Activated CD4-positive, alpha-beta T cell treated with anti-CD3 and anti-CD28 coated beads for 48 hours (primary cell): ENCODE data around the gene PPP1R1B.

Experiments used
- DNase-seq: peaks from one replicate; pipeline ENCODE4 v3.0.0-alpha.2; 2020

PPP1R1B gene

GRCh38 chr17:39635614-39636176, 8.9 kb downstream of the PPP1R1B start:
- peak; percentile 15 for DNase-seq

GRCh38 chr17:39636587-39636926, 9.8 kb downstream of the PPP1R1B start:
- peak; percentile 13 for DNase-seq

DNA sequence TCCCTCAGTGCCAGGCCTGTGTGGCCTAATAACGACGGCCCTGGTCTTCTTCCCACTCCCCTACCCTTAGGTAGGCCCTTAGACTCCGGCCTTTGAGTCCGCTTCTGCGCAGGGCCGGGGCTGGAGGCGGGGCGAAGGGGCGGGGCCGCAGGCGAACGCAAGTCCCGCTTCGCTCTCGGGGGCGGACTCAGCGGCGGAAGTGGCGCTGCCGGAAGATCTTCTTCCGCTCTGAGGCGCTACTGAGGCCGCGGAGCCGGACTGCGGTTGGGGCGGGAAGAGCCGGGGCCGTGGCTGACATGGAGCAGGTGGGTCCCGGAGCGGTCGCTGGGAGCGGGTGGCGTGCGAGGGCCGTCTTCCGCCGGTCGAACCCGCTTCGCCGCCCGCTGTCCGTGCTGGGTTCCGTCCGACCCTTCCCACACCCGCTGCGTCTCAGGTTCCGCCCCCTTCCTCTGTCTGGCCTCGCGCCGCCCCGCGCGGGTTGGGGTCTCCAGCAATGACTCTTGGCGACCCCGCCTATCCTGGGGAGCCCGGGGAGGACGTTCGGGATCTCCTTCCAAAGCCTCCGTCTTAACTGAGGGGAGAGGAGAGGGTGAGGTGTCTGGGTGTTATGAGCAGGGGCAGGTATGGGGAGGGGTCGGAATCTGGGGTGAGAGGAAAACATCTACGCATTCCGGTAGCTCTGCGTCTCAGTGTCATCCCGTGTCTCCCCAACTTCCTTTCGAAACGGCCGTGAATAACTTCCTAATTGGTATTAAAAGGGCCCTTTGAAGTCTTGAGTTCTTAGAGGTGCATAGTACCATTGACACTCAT, 10.4 kb downstream of the PPP1R1B start, which contains the start of gene STARD3:
Gene STARD3 (plus strand): TSS at position 218 of the 810 bp plus-strand sequence. CDS start 16,388 bp downstream, outside the sequence.
- peak; percentile 94 for DNase-seq

- DNase-seq = no peak
Measured at GRCh38 chr17:39638317-39638716, 11.6 kb downstream of the PPP1R1B start.

GRCh38 chr17:39639043-39639442, 12.3 kb downstream of the PPP1R1B start:
- DNase-seq = no peak

DNA sequence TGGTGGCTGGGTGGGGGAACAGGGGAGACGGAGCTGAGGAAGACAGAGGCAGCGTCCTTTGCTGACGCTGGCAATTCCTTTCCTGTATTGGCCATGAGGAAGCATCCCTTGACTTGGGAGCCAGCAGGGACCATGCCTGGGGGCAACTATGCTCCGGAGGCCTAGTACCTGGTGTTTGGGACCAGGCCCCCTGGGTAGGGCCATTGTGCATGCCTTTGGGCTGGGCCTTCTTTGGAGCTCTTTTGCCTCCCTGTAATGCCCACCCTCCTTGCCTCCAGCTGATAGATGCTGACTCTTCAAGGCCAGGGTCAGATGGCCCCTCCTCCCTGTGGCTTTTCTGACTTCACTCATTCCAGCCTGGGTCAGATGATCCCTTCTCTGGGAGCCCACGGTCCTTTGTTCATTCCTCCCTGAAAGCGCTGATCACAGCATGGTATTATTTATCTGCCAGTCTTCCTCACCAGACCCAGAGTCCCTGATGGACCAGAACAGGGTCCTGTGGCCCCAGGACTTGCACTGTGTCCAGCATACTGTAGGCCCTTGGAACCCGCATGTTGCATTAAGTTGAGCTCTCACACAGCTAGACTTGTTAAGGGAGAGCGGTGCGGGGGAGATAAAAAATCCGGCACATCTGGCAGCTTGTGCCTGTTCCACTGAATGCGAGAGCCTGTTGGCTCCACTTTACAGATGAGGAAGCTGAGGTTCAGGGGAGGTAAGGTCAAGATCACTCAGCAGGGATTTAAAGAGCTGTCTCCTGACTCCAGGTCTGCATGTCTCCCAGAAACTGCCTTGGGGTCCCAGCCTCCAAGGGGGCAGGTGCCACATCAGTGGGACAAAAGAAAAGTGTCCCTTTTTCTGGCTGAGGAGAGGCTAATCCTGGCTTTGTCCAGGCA, 13.1 kb downstream of the PPP1R1B start:
- no peak for DNase-seq

DNA sequence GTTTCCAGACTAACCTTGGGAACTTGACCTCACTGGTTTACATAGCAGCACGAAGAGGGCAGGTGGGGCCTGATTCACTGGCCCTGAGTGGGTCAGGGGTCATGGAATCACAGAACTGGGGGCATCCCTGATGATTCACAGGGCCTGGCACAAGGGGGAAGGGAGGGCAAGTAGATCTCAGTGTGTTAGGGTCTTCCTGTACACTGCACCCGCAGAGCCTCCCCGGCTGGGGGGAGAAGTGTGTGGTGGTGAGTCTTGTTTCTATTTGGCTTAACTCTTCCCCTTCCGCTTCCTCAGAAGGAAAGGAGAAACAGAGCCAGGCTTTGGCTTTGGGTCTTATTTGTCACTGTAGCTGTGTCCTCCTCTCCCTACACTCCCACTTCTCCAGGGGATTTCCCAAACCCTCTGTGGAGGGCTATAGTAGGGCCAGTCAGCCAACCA, 13.9 kb downstream of the PPP1R1B start:
- no peak for DNase-seq

DNA sequence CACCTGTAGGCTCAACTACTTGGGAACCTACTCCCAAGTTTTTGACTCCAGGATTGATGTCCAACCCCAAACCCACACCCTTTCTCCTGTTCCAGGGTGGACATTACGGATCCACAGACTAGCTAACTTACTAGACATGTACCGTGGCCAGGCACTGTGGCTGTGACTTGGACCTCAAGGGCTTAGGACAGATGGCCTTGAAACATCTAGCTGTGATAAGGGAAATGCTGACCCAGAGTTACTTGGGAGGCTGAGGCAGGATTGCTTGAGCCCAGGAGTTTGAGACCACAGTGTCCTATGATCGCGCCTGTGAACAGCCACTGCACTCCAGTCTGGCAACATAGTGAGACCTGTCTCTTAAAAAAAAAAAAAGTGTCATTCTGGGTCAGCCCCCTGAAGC, 14.3 kb downstream of the PPP1R1B start:
- no peak for DNase-seq

DNA sequence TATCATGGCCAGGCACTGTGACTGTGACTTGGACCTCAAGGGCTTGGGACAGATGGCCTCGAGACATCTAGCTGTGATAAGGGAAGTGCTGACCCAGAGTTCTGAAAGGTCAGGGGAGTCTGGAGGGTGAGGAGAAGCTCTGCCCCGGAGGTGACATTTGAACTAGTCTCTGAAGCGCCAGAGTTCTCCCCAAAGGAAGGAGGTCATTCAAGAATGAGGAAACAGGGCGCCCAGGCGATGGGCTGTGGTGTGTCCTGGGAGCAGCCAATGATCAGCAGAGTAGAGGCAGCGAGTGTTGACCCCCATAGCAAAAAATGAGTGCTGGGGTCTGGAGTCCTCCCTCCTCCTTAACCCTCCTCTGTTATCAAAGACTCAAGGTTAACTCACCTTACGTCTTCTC, 15.1 kb downstream of the PPP1R1B start:
- no peak for DNase-seq

GRCh38 chr17:39642291-39643074, 15.7 kb downstream of the PPP1R1B start:
- DNase-seq = no peak

DNA sequence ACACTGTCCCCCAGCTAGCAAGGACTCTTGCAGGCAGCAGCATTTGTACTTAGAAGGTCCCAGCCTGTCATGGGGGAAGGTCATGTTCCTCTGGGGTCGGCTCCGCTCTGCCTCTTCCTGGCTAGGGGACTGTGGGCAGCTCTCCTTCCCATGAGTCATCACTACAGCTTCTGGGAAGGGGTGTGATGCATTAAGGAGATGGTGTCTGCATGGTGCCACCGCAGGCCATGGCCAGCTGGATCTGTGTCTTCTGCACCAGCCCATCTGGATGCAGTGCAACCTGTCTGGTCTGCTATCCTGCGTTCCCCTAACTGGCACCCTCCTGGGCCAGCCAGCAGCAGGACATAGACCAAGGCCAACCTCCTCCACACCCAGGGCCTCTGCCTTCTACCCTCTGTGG, 16.5 kb downstream of the PPP1R1B start:
- DNase-seq = no peak

- no peak for DNase-seq
Measured at GRCh38 chr17:39647256-39647655, 20.5 kb downstream of the PPP1R1B start.

DNA sequence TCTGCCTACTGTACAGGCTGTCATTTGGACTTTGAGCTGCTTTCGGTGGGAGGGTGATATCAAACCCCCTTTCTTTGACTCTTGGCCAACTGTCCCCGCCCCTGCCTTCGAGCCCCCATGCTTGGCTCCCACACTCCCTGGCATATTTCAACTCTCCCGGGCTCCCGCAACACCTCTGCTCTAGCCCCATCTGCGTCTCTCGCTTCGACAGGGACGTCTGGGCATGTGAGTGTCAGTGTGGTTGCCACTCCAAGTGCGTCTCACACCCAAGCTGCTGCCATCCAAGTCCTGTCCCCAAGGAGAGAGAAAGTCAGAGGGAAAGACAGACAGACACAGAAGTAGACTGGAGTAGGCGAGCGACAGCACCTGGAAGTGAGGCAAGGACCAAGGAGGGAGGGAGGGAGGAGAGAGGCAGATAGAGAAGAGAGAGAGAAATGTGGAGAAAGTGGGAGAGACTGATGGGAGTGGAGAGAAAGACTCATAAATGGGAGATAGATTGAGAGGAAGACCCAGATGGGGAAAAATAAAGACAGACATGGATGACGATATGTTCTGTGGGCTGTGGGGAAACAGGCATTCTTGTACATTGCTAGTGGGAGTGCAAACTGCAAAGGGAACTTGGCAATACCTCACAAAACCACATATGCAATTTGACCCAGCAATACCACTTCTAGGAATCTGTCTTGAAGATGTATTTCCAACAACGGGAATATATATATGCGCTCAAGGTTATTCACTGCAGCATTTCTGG, 22.0 kb downstream of the PPP1R1B start:
- no peak for DNase-seq

DNA sequence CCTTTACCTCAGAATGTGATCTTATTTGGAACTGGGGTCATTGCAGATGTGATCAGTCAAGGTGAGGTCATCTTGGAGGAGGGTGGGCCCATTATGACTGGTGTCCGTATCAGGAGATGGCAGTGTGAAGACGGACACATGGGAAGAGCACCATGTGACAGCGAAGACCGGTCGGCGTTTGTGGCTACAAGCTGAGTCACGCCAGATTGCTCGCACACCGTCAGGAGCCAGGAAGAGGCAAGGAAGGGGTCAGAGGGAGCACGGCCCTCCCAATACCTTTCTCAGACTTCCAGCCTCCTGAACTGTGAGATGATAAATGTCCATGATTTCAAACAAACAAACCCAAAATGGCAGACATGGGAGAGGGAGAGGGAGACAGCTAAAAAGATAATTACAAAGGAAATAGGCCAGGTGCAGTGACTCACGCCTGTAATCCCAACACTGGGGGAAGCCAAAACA, 23.4 kb downstream of the PPP1R1B start:
- DNase-seq = no peak

DNA sequence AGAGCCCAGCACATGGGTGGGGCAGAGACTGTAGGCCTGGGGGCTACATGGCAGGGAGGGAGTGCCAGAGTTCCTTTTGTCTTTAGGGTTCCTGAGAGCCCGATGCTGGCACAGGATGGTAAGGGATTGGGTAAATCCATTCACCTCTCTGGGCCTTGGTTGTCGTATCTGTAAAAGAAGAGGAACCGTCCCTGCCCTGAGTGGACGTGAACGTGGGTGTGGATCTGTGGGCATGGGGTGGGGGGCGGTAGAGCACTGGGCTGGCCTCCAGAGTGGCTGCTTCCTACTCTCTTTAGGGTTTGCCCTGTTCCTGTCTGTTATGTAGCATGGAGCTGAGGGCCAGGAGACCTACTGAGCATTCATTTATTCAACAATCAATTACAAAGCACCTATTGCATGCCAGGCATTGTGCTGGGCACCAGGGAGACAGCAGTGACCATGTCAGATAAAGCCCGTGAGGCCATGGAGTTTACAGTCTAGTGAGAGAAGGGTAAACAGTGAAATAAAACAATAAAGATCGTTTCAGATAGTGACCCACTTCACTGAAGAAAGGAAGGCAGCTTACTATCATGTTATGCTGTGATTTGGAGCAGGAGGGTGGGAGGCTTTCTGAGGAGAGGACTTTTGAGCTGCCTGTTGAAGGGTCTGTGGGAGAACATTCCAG, 25.3 kb downstream of the PPP1R1B start:
- DNase-seq = no peak

GRCh38 chr17:39652587-39653315, 26.0 kb downstream of the PPP1R1B start:
- no peak for DNase-seq

DNA sequence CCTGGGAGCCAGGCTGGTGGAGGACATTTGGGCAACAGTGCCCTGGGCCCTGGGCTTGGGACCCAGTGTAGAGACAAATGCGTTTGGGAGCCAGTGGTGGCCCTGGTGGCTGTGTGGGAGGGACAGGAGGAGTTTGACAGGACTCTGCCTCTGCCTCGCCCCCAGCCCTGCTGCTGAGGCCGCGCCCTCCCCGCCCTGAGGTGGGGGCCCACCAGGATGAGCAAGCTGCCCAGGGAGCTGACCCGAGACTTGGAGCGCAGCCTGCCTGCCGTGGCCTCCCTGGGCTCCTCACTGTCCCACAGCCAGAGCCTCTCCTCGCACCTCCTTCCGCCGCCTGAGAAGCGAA, 26.5 kb downstream of the PPP1R1B start:
- no peak for DNase-seq

- peak; percentile 91 for DNase-seq
Measured at GRCh38 chr17:39653662-39654331, 27.0 kb downstream of the PPP1R1B start.

- DNase-seq = no peak
Measured at GRCh38 chr17:39655105-39655504, 28.4 kb downstream of the PPP1R1B start.

GRCh38 chr17:39658346-39658745, 31.6 kb downstream of the PPP1R1B start:
- no peak for DNase-seq
